ENCODE results near the gene CDKN1C.

The CDKN1C gene

DNA sequence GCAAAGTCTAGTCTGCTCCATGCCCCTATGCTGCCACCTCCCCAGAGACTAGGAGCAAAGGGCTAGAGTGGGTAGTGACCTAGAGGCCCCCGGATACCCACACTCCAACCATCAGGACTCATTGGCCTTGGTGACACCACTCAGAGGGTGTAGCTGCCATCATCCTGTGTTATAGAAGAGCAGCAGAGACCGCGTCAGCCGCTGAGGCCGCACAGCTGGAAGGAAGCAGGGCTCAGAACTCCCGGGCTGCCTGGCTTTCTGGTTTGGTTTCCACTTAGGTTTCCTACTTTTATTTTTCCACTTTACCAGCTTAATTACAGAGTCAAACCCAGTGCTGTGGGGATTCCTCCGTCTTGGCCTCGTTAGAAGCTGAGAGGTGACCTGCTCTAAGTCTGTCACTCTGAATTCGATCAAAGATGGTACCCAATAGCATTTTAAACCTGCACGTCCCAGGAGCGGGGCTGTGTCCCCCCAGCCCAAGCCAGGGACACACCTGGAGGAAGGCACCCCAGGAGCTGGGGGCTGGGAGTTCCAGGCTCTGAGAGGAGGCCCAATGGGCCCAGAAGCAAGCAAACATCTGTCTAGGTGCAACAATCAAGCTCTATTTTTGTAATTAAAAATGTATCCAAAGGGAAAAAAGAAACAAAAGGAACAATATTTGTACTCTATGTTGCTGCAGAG is 2.1 kb upstream of the CDKN1C start:
- DNase-seq: no peak

DNA sequence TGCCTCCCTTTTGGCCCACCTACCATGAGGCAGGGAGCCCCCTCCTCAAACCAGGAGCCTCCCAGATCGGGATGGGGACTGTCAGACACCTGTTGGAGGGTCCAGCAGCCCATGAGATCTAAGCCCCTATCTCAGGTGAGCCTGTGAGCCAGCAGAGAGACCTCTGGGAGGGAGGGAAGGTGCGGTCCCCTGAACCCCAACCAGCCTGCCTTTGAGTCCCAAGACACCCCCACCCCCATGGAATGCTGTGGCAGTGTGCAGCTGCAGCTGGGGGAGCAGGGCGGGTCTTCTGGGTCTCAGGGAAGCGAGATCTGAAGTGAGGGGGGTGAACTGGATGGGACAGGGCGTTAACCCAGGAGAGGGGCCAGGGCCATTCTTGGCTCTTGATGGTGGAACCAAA is 1.4 kb upstream of the CDKN1C start:
- DNase-seq: no peak

DNA sequence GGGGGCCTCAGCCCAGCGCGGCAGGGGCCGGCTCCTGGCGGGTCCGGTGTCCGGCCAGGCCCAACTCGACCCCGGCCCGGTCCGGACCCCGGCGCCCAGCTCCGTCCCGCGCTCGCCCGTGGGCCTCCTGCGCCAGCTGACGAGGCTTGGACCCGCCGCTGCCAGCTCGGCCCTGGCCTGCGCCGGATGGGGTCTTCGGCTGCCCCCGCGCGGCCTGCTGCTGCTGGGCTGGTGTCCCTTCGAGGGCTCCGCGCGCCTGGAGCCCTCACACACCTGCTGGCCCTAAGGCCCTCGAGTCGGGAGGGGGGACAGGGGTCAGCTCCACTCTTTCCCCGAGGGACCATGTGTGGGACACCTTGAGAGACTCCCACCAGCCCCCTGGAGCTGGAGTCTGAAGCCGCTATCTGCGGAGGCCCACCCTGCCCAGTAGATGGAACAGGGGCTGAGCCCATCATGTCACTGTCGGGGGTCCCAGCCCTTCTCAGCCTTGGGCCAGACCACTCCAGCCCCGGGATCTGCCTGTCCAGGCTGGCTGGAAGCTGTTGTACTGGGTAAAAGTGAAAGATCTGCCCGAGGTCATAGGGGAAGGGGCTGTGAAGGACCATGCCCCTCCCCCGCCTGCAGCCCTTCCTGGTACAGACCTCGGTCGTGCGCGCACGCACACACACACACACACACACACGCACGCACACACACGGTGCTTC is 768 bp upstream of the CDKN1C start:
- peak; percentile 16 for DNase-seq

DNA sequence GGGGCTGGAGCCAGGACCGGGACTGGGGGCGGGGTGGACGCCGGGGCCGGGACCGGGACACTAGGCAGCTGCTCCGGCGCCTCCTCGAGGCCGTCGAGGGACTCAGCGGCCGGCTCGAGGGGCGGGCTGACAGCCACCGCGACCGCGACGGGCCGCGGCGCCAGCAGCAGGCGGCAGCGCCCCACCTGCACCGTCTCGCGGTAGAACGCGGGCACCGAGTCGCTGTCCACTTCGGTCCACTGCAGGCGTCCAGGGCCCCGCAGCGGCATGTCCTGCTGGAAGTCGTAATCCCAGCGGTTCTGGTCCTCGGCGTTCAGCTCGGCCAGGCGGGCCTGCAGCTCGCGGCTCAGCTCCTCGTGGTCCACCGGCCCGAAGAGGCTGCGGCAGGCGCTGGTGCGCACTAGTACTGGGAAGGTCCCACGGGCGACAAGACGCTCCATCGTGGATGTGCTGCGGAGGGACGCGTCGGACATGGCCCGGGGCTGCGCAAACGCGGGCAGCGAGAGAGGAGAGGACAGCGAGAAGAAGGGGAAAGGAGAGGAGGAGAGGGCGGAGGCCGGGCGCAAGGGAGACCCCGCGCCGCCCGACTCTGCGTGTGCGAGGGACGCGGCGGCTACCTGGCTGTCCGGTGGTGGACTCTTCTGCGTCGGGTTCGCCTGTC is 428 bp downstream of the CDKN1C start:
- no peak for DNase-seq

DNA sequence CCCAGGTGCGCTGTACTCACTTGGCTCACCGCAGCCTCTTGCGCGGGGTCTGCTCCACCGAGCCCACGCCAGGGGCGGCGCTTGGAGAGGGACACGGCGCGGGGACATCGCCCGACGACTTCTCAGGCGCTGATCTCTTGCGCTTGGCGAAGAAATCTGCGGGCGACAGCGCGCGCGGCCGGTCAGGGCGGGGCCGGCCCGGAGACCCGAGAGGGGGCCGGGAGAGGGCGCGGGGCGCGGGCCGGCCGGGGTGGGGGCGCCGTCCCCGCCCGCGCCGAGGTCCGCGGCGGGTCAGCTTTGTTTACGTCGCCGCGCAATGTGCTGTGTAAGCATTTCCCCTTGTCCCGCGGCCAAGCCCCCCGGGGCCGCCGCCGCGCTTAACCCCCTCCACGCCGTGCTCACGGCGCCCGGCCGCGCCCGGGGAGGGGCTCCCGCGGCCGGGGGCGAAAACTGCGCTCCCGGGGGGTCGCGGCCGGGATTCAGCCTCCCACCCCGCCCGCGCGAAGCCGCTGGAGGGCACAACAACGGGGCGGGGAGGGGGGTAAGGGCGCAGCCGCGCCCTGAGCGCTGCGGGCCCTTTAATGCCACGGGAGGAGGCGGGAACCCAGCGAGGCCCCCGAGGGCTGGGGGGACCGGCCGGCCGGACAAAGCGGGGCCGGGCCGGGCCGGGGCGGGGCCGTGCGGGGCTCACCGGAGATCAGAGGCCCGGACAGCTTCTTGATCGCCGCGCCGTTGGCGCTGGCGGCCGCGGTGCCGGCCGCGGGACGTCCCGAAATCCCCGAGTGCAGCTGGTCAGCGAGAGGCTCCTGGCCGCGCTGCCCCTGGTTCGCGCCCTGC is 1.4 kb downstream of the CDKN1C start:
- DNase-seq: no peak

DNA sequence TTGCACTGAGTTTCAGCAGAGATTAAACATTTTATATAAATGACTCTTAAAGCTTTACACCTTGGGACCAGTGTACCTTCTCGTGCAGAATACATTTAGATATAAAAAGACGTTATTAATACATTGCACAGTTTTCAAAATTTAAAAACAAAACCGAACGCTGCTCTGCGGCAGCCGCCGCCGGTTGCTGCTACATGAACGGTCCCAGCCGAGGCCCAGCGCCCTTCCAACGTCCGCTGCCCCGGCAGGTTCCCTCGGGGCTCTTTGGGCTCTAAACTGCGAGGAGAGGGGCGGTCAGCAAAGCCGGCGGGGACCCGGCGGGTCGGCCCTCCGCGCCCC is 2.0 kb downstream of the CDKN1C start:
- no peak for DNase-seq

DNA sequence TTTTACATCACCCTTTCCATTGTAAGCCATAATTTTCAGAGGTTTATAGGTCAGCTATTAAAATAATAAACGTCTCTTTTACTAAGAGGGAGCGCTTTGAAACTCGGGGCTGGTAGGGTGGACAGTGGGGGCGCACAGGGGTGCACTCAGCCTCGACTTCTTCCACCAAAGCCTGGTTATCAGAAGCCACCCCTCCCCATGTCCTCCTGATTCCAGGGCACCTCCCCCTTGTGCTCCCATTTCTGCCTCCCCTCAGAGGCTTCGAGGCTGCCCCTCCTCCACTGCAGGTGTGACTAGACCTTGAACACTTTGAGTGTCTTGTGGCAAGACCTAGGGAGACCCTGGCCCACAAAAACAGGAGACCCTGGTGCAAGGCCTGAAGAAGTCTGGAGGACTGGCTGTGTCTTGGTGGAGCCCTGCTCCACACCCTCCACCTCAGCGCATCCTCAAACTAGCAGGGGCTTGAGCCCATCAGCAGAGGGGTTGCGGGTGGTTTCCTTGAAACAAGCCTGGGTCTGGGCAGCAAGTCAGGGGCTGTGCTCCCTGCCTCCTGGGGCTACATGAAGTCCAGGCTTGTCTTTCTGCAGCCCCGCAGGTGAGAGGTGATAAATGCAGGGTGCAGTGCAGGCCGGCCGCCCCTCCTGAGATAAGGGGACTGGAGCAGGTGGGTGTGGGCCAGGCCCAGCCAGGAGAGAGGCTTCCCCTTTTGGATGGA is 3.0 kb downstream of the CDKN1C start:
- DNase-seq: no peak

DNA sequence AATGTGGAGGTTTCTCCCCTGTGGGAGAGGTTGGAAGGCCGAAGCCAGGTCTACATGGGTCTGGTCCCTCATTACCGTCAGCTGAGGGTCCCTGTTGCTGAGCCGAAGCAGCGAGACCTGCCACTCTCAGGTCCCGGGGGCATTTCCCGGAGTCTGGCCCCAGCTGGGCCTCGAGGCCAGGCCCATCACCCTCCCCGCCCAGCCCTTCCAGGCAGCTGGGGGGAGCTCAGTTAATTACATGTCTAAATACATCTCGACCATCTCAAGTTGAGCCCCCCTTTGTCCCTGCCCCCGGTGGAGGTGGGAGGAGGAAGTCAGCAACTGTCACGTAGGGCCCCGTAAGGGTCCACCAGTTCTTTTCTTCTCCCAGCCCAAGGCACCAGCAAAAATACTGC is 3.6 kb downstream of the CDKN1C start:
- DNase-seq: no peak

DNA sequence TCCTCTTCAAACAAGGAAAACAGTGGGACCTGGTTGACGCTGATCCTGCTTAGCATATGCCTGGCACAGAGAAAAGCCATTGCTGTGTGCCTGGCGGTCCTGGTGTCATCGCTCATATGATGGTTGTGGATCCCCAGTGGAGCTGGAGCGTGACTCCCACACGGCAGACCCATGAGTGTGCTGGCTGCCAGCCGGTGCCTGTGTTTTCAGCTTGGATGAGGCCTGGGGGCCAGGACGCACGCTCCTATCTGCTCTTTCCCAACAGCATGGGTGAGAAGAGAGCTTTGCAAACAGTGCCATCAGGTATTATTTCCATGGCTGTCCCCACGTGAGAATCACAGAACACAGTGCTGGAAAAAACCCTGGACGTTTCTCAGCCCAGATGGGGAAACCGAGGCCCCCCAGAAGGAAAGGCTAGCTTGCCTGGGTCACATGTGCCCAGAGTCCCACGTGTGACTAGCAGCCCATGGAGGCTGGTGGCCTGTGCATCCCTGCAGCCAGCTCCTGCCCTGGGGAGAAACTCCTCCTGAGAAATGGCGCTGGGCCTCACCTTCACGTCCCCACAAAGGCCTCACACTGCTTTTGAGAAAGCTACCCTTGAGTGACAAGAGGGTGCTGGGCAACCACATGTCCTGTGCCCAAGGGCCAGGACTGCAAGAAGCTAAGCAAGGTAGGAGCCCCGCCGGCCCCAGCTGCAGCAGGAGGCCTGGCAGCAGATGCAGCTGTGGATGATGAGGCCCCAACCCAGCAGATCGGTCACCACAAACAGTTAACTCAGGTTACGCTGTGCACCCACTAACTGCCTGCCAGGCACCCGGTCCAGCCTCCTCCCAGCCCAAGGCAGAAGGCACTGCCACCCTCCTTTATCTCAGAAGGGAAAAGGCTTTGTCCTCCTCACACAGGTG is 4.2 kb downstream of the CDKN1C start:
- DNase-seq: no peak

DNA sequence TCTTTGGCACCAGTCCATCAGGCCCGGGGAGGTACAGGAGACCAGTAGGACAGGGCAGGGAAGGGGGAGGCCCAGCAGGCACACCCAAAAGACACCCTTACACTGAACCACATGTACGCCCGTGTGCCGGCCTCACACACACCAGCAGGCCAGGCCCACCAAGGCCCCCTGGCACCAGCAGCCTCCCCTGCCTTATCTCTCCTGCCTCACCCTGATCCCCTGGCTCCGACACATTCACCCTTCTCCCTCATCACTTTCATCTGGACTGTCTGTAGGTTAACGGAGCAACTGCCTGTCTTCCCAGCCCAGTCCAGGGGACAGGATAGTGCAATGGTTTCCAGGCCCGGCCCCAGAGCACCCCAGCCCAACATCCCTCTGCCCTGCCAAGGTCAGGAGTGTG is 4.9 kb downstream of the CDKN1C start:
- no peak for DNase-seq

DNA sequence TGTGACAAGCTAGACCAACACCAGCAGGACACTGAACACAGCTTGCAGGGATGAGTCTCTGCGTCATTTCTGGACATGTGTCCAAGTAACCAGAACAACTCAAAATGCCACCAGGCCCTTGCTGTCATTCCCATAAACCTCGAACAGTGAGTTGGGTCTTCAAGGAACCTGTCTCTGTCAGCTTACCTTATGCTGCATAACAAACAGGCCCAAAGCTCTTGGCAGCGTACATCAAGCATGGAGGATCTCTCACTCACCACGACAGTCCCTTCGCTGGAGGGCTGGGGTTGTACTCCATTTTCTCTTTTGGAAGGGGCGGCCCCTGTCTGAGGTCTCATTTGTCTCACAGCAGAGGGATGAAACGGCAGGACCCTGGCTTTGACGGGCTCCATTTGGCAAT is 6.8 kb downstream of the CDKN1C start:
- DNase-seq: no peak

DNA sequence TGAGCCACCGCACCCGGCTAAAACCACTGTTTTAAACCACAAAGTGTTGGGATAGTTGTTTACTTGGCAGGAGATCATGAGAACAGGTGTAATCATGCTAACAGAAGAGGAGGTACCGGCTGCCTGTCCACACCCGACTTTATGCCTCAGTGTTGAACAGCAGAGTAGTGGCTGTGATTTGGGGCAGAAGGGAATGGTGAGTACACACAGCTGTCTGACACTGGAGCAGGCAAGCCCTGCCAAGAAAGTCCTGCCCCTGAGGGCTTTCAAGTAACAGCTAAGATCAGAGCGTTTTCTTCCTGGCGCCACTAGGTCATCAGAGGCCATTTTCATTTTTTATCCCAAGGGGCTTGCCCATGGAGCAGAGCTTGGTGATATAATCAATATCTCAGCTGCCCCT is 8.1 kb downstream of the CDKN1C start:
- no peak for DNase-seq

DNA sequence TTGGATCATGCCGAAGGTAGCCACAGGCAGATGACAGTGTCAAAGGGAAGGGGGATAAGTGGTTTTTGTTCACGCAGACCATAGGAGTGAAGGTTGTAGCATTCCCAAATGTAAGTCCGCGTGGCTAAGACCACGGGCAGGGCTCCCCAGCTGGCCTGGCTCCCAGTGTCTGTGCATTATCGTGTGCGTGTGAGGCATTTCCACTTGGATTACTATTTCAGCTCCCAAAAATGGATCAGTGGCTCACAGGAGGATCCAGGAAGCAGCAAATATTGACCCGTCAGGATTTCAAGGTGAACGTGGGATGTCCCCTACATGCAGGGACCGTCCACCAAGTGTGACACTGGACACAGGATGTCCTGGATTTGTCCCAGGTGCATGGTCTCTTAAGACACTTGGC is 10.6 kb downstream of the CDKN1C start:
- no peak for DNase-seq

DNA sequence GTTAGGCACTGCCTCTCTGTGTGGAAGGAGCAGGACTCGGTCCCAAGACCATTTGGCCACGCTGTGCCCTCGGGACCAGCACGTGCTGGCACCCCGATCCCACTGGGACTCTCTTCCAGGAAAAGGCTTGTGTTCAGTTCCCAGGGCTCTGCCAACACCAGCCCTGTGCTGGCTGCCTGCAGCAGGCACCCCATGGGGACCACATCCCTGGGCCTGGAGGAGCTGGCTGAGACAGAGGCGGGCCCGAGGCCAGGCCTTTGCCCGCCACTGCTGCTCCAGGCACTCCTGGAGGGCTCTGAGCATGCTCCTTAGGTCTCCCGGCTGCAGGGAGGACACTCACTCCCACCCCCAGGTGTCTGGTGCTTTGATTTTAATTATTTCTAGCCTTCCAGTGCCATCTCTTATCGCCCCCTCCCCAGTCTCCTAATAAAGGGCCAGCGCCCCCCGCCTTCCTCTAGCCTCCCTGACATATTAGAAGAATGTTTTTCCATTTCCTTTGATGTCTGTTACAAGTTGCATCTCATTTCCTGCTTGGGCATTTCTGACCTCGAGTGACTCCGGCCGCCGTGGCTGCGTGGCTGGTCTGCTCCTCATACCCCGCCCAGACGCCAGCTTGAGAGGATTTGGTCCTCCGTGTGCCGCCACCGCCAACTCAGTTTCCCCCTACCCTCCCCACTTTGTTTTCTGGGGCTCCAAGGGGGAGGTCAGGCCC is 14.4 kb downstream of the CDKN1C start:
- DNase-seq: no peak

DNA sequence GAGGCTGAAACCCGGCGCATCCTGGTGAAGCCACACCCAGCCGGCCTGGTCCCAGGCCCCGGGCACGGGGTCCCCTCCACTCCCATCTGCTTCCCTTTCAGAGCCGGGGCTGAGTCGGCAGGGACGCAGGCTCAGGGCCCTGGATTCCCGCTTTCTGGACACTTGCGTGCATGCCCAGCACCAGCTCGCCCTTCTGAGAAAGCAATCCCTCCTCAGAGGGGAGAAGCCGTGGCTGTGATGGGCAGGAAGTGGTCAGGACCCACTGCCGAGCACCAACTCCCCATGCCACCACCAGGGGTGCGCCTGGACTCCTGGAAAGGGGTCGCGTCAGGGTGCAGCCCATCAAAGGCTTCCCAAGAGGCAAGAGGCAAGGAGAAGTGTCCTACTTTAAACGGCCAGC is 15.1 kb downstream of the CDKN1C start:
- DNase-seq: no peak

DNA sequence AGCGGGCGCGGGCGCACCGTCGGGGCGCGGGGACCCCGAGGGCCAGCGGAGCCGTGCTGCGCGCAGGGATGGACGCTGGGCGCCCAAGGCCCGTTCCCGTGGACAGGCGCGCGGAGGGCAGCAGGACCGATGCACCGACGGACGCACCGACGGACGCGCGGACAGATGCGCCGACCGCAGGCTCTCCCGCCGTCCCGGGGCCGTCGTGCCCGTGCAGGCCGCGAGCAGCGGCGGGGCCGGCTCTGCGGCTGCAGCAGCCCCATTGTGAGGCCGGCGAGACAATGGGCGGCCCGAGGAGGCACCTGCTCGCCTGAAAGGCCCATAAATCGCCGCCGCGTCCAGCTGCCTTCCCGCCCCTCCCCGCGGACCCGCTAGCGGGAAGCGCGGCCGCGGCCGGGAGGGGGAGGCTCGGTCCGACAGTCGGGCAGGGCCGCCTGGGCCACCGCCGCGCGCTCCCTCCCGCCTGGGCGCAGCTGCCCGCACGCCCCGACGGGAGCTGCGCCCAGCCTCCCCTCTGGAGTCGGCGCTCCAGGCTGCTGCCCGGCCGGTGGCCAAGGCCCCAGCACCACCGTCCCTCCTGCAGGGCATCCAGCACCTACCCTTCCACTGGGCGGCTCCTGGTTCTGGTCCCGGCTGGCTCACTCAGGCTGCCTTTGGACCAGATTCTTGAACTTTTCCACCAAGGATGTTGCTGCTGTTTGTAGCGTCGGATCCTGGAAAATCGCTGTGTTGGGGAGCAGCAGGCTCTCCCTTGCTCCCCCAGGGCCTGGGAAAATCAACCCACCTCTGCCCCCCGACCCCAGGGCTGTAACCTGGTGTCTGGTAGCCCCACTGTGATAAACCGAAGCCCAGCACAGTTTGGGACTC is 15.8 kb downstream of the CDKN1C start:
- no peak for DNase-seq

DNA sequence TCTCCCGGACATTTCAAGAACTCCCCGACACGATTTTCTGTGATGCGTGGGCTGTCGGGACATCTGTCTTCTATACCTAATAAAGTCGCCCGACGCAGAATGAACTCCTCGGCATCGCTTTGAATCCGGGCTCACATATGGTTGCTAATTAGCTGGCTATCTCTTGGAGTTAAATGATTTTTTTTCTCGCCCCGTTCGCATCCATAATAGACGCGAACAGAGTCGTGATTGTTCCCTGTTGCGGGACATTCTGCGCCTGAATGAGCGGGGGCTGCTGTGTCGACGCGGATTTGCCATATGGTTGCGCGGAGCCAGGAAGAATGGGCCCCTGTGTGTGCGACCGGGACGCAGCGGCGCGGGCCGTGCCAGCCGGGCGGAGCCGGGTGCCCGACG is 16.4 kb downstream of the CDKN1C start:
- no peak for DNase-seq

DNA sequence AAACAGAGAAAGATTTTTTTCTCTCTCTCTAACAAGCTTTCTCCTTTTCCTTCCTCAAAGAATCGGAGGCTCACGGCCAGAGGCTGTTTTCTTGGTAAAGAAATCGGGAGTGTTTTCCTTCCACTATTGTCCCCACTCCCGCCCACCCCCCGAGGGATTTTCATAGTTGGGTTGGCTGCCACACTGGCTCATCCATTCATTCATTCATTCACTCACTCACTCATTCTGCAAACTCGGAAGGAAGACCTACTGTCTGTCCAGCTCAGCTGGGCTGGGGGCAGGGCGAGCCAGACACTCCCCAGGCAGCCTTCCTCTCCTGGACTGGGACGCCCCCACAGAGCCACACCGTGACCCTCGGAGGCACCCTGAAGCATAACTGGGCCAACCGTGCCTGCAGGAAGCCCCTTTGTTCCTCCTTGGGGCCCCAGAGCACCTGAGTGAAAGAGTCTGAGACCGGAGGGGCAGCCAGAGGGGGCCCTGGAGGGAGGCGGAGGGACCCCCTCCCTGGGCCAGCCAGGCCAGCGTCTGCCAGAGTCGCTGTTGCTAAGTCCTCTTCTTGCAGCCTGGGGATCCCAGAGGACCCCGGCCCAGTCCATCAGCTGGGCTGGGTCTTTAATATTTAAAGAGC is 17.0 kb downstream of the CDKN1C start:
- no peak for DNase-seq

DNA sequence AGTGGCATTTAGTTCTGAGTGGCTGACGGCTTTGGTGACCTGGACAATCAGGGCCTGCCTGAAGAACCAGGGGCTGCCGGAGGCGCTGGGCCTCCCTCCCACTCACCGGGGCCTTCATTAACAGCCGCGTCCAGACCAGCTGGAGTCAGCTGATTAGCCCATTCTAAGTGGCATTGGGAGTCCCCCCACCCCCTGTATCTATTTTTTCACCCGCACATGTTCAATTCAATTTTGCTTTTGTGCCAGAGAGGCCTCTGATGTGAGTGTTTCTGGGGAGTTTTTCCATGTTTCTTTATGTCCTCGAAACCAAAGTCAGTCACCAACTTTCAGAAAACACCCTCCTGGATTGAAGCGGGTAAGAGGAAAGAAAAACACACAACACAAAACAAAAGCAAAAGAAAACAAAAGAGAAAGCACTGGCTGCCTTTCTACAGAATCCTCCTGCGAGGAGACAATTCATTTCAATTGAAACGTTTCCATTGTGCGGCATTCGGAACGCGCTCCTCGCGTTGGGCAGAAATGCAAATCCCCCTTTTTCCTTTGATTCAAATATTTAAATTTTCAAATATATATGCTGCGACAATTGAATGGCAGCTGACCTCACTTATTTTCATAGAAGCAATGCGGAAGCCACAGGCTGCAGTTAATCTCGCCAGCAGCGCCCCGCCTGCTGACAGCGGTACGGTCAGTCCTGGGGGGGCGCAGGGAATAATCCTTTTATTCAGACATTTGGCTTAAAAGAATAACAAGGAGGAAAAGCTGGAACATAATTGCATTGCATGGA is 17.7 kb downstream of the CDKN1C start:
- peak; percentile 78 for DNase-seq
